MM.1S (cell line): Measurements from ENCODE around the gene PATJ.

Experiments used
- EZH2 ChIP-seq: fragments of 300-600 bp; sonication (generic); optimal IDR thresholded peaks from 2 replicates; pipeline ENCODE3; 2017; ENCODE audit warnings: low read depth, mild to moderate bottlenecking, antibody characterized with exemption, low read length, mixed read lengths
- EZH2phosphoT487 ChIP-seq: fragments of 300-600 bp; sonication (generic); IDR thresholded peaks from 2 replicates; pipeline ENCODE4 v1.6.1; 2018; ENCODE audit warnings: antibody characterized with exemption, low read length
- TF ChIP-seq, protein P1 (sequence below): fragments of 300-600 bp; sonication (generic); IDR thresholded peaks from 2 replicates; pipeline ENCODE4 v1.5.1; 2016; ENCODE audit warnings: antibody characterized with exemption, low read length, mixed read lengths

GRCh38 chr1:61743431-61743705 lies 1.1 kb downstream of the PATJ start:
- no peak for TF ChIP-seq EZH2phosphoT487
- TF ChIP-seq, protein P1, sequence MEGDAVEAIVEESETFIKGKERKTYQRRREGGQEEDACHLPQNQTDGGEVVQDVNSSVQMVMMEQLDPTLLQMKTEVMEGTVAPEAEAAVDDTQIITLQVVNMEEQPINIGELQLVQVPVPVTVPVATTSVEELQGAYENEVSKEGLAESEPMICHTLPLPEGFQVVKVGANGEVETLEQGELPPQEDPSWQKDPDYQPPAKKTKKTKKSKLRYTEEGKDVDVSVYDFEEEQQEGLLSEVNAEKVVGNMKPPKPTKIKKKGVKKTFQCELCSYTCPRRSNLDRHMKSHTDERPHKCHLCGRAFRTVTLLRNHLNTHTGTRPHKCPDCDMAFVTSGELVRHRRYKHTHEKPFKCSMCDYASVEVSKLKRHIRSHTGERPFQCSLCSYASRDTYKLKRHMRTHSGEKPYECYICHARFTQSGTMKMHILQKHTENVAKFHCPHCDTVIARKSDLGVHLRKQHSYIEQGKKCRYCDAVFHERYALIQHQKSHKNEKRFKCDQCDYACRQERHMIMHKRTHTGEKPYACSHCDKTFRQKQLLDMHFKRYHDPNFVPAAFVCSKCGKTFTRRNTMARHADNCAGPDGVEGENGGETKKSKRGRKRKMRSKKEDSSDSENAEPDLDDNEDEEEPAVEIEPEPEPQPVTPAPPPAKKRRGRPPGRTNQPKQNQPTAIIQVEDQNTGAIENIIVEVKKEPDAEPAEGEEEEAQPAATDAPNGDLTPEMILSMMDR, result no peak
- TF ChIP-seq EZH2, result no peak
